Iris pigment epithelial cell (primary cell): ENCODE measurements around the gene ROPN1L.
"Not testable (repeated sequence)": the region's sequence is repeated elsewhere in the genome, so short reads cannot be mapped to it uniquely, and the experiment has no call there.

Experiments
- DNase-seq: peaks from one replicate; pipeline ENCODE4 v3.0.0-alpha.2; 2011; ENCODE audit warnings: low read depth

Gene ROPN1L

GRCh38 chr5:10503321-10503720 lies 61.6 kb downstream of the ROPN1L start:
- DNase-seq = no peak

DNA sequence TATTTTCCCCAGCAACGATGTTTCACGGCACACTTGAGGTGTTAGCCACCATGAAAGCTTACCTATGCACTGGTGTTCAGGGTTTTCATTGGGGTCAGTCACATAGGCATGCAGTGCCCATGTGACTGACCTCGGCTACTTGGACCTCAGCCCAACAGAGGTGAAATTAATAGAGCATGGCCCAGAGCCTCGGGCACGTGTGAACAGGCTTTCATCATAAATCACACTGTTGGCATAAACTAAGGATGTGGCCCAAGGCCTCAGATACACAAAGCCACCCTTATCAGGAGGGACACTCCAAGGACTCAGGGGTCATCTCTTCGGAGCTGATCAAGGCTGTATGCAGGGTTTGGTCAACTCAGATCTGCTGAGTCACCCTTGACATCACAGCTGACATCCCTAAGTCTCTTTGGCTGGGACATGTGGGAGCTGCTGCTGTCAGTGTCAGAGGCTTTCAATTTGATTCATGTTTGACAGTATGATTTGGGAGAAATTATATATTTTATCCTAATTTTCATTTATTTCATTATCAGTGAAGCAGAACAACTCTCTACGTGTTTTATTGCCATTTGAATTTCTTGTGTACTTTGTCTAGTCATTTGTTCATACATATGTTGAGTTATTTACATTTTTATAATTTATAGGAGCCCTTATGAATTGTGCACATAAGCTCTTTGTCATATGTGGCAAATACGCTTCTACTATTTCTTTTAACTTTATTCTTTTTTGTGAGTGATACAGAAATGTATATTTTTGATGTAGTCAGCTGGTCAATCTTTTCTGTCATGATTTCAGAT lies 62.5 kb downstream of the ROPN1L start:
- DNase-seq = no peak

- DNase-seq = no peak
Observed at GRCh38 chr5:10505517-10506095, 63.9 kb downstream of the ROPN1L start.

- no peak for DNase-seq
Observed at GRCh38 chr5:10506535-10506934, 64.9 kb downstream of the ROPN1L start.

DNA sequence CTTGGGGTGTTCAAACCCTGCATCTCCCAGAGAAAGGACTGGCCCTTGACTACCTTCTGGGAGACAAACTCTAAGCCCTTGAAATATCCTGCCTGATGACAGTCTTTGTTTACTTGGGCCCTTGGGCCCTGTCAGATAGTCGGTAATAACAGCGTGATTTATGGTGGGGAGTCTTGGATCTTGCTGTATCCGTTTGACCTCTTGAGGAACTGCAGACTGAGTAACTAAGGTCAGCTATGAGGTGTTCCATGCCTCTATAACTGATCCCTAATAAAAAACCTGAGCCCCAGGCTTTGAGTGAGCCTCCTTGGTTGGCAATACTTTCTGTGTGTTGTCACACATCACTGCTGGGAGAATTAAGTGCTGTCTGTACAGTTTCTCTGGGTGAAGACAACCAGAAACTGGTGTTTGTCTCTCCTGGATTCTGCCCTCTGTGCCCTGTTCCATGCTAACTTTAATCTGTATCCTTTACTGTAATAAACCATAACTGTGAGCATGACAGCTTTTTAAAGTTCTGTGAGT lies 66.0 kb downstream of the ROPN1L start:
- DNase-seq = peak; percentile 62

- no peak for DNase-seq
Observed at GRCh38 chr5:10509575-10509974, 67.9 kb downstream of the ROPN1L start.

GRCh38 chr5:10511741-10512640 lies 70.3 kb downstream of the ROPN1L start:
- DNase-seq = no peak

DNA sequence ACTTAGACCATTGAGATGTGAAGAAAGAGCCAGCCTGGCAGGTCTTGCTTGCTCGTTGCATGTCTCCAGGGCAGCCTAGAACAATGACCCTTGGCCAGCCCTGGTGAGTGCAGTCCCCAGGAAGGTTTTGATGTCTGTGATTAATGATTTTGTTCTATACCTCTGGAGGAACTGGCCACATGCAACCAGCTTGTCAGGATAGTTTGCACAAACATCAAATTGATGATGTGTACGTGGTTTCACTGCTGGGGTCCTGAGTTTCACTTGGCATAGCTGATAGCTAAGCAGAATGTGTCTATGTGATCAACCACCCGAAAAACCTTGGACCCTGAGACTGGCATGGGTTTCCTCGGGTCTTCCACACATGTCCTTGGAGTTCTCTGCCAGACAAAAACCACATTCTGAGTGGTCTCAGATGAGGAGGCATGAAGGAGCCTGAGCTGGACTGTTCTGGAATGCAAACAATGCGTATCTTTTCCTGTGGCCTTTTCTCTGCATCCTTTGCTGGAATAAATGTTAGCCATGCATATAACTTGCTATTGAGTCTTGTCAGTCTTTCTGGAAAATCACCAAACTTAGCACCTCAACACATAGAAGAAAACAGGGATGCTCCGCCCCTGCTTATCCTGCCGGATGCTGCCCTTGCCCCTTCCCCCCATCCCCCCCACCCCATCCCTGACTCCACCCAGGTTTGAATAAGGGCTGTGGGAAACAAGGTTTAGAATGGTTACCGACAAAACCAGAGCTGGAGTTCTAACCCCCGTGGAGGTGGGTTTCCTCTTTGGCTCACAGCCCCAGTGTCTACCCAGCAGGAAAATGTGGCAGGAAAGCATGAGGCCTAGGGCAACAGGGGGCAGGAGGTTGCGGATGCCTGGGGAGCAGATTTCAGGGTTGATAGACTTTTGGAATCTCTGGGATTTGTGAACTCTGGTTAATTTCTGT lies 72.1 kb downstream of the ROPN1L start:
- DNase-seq = peak; percentile 89

DNA sequence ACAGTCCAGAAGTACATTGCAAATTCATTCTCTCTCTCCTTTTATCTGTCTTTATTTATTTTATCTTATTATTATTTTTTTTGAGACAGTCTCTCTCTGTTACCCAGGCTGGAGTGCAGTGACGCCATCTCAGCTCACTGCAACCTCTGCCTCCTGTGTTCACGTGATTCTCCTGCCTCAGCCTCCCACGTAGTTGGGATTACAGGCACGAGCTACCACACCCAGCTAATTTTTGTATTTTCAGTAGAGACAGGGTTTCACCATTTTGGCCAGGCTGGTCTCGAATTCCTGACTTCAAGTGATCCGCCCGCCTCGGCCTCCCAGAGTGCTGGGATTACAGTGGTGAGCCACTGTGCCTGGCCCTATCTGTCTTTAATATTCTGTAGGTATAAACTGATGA lies 72.9 kb downstream of the ROPN1L start:
- DNase-seq = not testable (repeated sequence)
